Body of pancreas (tissue), 4 donors: ENCODE data around the gene PCDH9. TPM values are rescaled to one million over a fixed set of nuclear protein-coding genes. Genes with fewer than 3 reads are reported as not detected.

Experiments used
- ATAC-seq: fragments of 150-250 bp; one replicate; pipeline ENCODE4 v1.9.1; 2016
- DNase-seq, 4 donors: peaks; one replicate each; pipeline ENCODE4 v3.0.0-alpha.2; 2019
- H3K27ac ChIP-seq, 4 donors: fragments of 200-600 bp; sonication (generic); 1 replicate in 3 of 4; 2 replicates in 1 of 4; pipeline versions ENCODE4 v1.5.1 to v1.6.1; 2016 to 2019; ENCODE audit warnings: mild to moderate bottlenecking in 1 of 4, mixed read lengths in 1 of 4, moderate library complexity in 1 of 4
- H3K27me3 ChIP-seq, 2 donors: fragments of 200-600 bp; sonication (generic); one replicate each; pipeline ENCODE4 v1.6.0; 2016; ENCODE audit warnings: mild to moderate bottlenecking in 1 of 2
- H3K36me3 ChIP-seq, 2 donors: fragments of 200-600 bp; sonication (generic); replicated peaks in 1 of 2; 2 replicates each; pipeline ENCODE4 v1.5.1; 2016; ENCODE audit warnings: low read depth in 2 of 2; ENCODE audit not compliant: insufficient read depth in 1 of 2
- H3K4me1 ChIP-seq: fragments of 200-600 bp; sonication (generic); one replicate; pipeline ENCODE4 v1.6.0; 2016
- H3K4me3 ChIP-seq, 2 donors: fragments of 200-600 bp; sonication (generic); 1 replicate in 1 of 2; 2 replicates in 1 of 2; pipeline ENCODE4 v1.5.1; 2016 to 2019
- H3K9me3 ChIP-seq, 3 donors: fragments of 200-600 bp; sonication (generic); 1 replicate in 2 of 3; 2 replicates in 1 of 3; pipeline ENCODE4 v1.5.1; 2016
- CTCF ChIP-seq, 7 experiments: fragments of 450-650 bp in 4 of 7; fragments of 200-600 bp in 3 of 7; sonication (generic) in 3 of 7; IDR thresholded peaks; one replicate each; pipeline ENCODE4 v1.5.1; 2016 to 2019; ENCODE audit warnings: antibody characterized with exemption in 7 of 7
- POLR2A ChIP-seq, 3 donors: fragments of 450-650 bp; IDR thresholded peaks; one replicate each; pipeline ENCODE4 v1.6.1; 2016; ENCODE audit warnings: antibody characterized with exemption in 3 of 3, mild to moderate bottlenecking in 2 of 3
- WGBS, 2 donors: methylation state at CpG; one replicate each; pipeline ENCODE4 v1.1.5; 2017; 5-methylcytosine and 5-hydroxymethylcytosine counted together
- intact Hi-C: fragments of 100-400 bp; cut with DNase I; formaldehyde crosslinking; loops from one replicate; pipeline ENCODE4 v1.15.1; 2023
- total RNA-seq, 2 donors: library from RNA; depleted of rRNA; stranded (reverse); fragments of >200 nt; gene quantifications; one replicate each; pipeline ENCODE4 v1.1.0, GENCODE V29; 2016

The PCDH9 gene
- total RNA-seq, 2 donors from 2014 or later: 3.6 to 3.9 TPM

- H3K36me3 ChIP-seq: no peaks in the 10 kb centered on the region
- WGBS, 2 donors: 84 to 97% methylated on average over 1 of the region's 1 CpG
- no peak for ATAC-seq
These were observed 954.7 kb downstream of the PCDH9 start for GRCh38 chr13:66275416-66275815.

GRCh38 chr13:66273011-66273410 lies 957.1 kb downstream of the PCDH9 start:
- H3K27ac ChIP-seq: no peak overlapping the region
- 53 to 59% methylated on average over 1 of the region's 1 CpG for WGBS, 2 donors
- intact Hi-C loops: no loop called here
- no peaks in the 10 kb centered on the region for H3K4me1 ChIP-seq
- DNase-seq: no peak
- peaks cover 0 to 9% (median 0%) of the 10 kb centered on the region in 3 donors for H3K9me3 ChIP-seq
- TF ChIP-seq POLR2A (IDR thresholded peaks at IDR 0.05) (no peak), CTCF (IDR thresholded peaks at IDR 0.05) (no peak)
- no peaks in the 10 kb centered on the region for H3K27me3 ChIP-seq
- no peak for ATAC-seq
- no peak overlapping the region for H3K4me3 ChIP-seq
- no peaks in the 10 kb centered on the region for H3K36me3 ChIP-seq

More at GRCh38 chr13:66275416-66275815, 954.7 kb downstream of the PCDH9 start:
- no peaks in the 10 kb centered on the region for H3K27me3 ChIP-seq
- TF ChIP-seq CTCF (IDR thresholded peaks at IDR 0.05): no peak
- TF ChIP-seq POLR2A (IDR thresholded peaks at IDR 0.05): no peak
- intact Hi-C loops: no loop called here
- H3K27ac ChIP-seq: no peak overlapping the region
- H3K4me1 ChIP-seq: no peaks in the 10 kb centered on the region
- peaks cover 0 to 9% (median 0%) of the 10 kb centered on the region in 3 donors for H3K9me3 ChIP-seq
- H3K4me3 ChIP-seq: no peak overlapping the region
- no peak for DNase-seq

- intact Hi-C loops: no loop called here
- H3K36me3 ChIP-seq: no peaks in the 10 kb centered on the region
- no peaks in the 10 kb centered on the region for H3K27me3 ChIP-seq
- ATAC-seq (no peak), DNase-seq (no peak)
- no peak overlapping the region for H3K4me3 ChIP-seq
- WGBS, 2 donors: 80 to 82% methylated on average over 5 of the region's 5 CpGs
- no peak overlapping the region for H3K27ac ChIP-seq
- H3K9me3 ChIP-seq: no peaks in the 10 kb centered on the region
- TF ChIP-seq CTCF (IDR thresholded peaks at IDR 0.05): no peak
- TF ChIP-seq POLR2A (IDR thresholded peaks at IDR 0.05): no peak
- no peaks in the 10 kb centered on the region for H3K4me1 ChIP-seq
These were observed 963.4 kb downstream of the PCDH9 start for GRCh38 chr13:66266761-66267160.

GRCh38 chr13:66266348-66266747 lies 963.8 kb downstream of the PCDH9 start:
- Histone ChIP-seq H3K4me1 (no peaks in the 10 kb centered on the region), H3K27ac (no peak overlapping the region), H3K4me3 (no peak overlapping the region), H3K27me3 (no peaks in the 10 kb centered on the region), H3K9me3 (no peaks in the 10 kb centered on the region), H3K36me3 (no peaks in the 10 kb centered on the region)
- TF ChIP-seq CTCF (IDR thresholded peaks at IDR 0.05) (no peak), POLR2A (IDR thresholded peaks at IDR 0.05) (no peak)
- intact Hi-C loops: no loop called here
- WGBS, 2 donors: 74 to 83% methylated on average over 1 of the region's 1 CpG
- ATAC-seq: no peak
- DNase-seq: no peak

GRCh38 chr13:66265371-66265770 lies 964.8 kb downstream of the PCDH9 start:
- ATAC-seq: no peak
- DNase-seq: no peak
- Histone ChIP-seq H3K27ac (no peak overlapping the region), H3K36me3 (no peaks in the 10 kb centered on the region), H3K27me3 (no peaks in the 10 kb centered on the region), H3K9me3 (no peaks in the 10 kb centered on the region), H3K4me3 (no peak overlapping the region), H3K4me1 (no peaks in the 10 kb centered on the region)
- intact Hi-C loops: no loop called here
- 48 to 65% methylated on average over 4 of the region's 4 CpGs for WGBS, 2 donors
- TF ChIP-seq CTCF (IDR thresholded peaks at IDR 0.05) (no peak), POLR2A (IDR thresholded peaks at IDR 0.05) (no peak)
